HepG2 (cell line): Measurements from ENCODE around the gene NKIRAS1. TPM values are rescaled to one million over a fixed set of nuclear protein-coding genes. Genes with fewer than 3 reads are reported as not detected.

Source experiments
- BRCA1 ChIP-seq: sonication (generic); formaldehyde crosslinking; IDR thresholded peaks from 2 replicates; pipeline ENCODE4 v1.4.0; 2020; ENCODE audit warnings: missing genetic modification reagents
- ERF ChIP-seq: IDR thresholded peaks from 2 replicates; pipeline ENCODE4 v1.6.1; 2018; ENCODE audit warnings: missing biosample characterization, missing genetic modification reagents
- FOXK2 ChIP-seq: fragments of 450-650 bp; IDR thresholded peaks from 2 replicates; pipeline ENCODE4 v1.6.1; 2016
- PAWR ChIP-seq: sonication (generic); formaldehyde crosslinking; IDR thresholded peaks from 2 replicates; pipeline ENCODE4 v1.4.0; 2020; ENCODE audit warnings: missing genetic modification reagents, mild to moderate bottlenecking, borderline replicate concordance
- PAX8 ChIP-seq: sonication (generic); formaldehyde crosslinking; IDR thresholded peaks from 2 replicates; pipeline ENCODE4 v1.8.0; 2022; ENCODE audit warnings: mild to moderate bottlenecking, missing genetic modification reagents, borderline replicate concordance
- RXRA ChIP-seq: sonication (generic); formaldehyde crosslinking; IDR thresholded peaks from 2 replicates; pipeline ENCODE4 v1.5.1; 2020; ENCODE audit warnings: missing genetic modification reagents
- SCMH1 ChIP-seq: sonication (generic); formaldehyde crosslinking; IDR thresholded peaks from 2 replicates; pipeline ENCODE4 v1.9.0; 2021; ENCODE audit warnings: missing genetic modification reagents, mild to moderate bottlenecking, borderline replicate concordance
- ZBTB21 ChIP-seq: sonication (generic); formaldehyde crosslinking; IDR thresholded peaks from 2 replicates; pipeline ENCODE4 v1.4.0; 2020; ENCODE audit warnings: missing genetic modification reagents
- ZNF142 ChIP-seq: sonication (generic); formaldehyde crosslinking; IDR thresholded peaks from 2 replicates; pipeline ENCODE4 v1.4.0; 2020; ENCODE audit warnings: missing genetic modification reagents
- ZNF225 ChIP-seq: sonication (generic); formaldehyde crosslinking; IDR thresholded peaks from 2 replicates; pipeline ENCODE4 v1.4.0; 2020; ENCODE audit warnings: mild to moderate bottlenecking, missing genetic modification reagents
- ZNF331 ChIP-seq: sonication (generic); formaldehyde crosslinking; IDR thresholded peaks from 2 replicates; pipeline ENCODE4 v1.4.0; 2020; ENCODE audit warnings: missing genetic modification reagents
- ZNF619 ChIP-seq: sonication (generic); formaldehyde crosslinking; IDR thresholded peaks from 2 replicates; pipeline ENCODE4 v1.4.0; 2020; ENCODE audit warnings: mild to moderate bottlenecking, missing genetic modification reagents
- ZNF646 ChIP-seq: sonication (generic); formaldehyde crosslinking; IDR thresholded peaks from 2 replicates; pipeline ENCODE4 v1.9.0; 2021; ENCODE audit warnings: mild to moderate bottlenecking, missing genetic modification reagents
- ZNF670 ChIP-seq: sonication (generic); formaldehyde crosslinking; IDR thresholded peaks from 2 replicates; pipeline ENCODE4 v1.8.0; 2022; ENCODE audit warnings: mild to moderate bottlenecking, missing genetic modification reagents, borderline replicate concordance
- ZNF724P ChIP-seq: sonication (generic); formaldehyde crosslinking; IDR thresholded peaks from 2 replicates; pipeline ENCODE4 v1.8.0; 2022; ENCODE audit warnings: missing genetic modification reagents, borderline replicate concordance
- ZSCAN29 ChIP-seq: sonication (generic); formaldehyde crosslinking; conservative IDR thresholded peaks from 2 replicates; pipeline ENCODE4 v1.4.0; 2020; ENCODE audit warnings: mild to moderate bottlenecking, missing genetic modification reagents
- polyA plus RNA-seq, 8 experiments: library from polyadenylated mRNA; depleted of rRNA in 3 of 8; stranded (reverse) in 7 of 8; unstranded in 1 of 8; fragments of >200 nt; fragmentation: Illumina TruSeq in 4 of 8; extraction: Trizol in 4 of 8; gene quantifications; 2 replicates each; pipeline versions ENCODE4 v1.2.1 to v1.2.3, GENCODE V29; 2011 to 2016; ENCODE audit warnings: low read depth in 4 of 8, missing spikeins in 1 of 8, mixed read lengths in 1 of 8; ENCODE audit not compliant: insufficient read depth in 1 of 8
- total RNA-seq, 5 experiments: library from RNA; depleted of rRNA; stranded (reverse); fragments of >200 nt; fragmentation: Illumina TruSeq; extraction: Trizol; gene quantifications; 2 replicates each; pipeline ENCODE4 v1.2.3, GENCODE V29; 2016; ENCODE audit warnings: low read depth in 1 of 5

Gene NKIRAS1
- total and polyA plus RNA-seq, 2 of the 13 experiments (the other 11 are each of a cell fraction or from before 2014, with no cell fraction given): 4.3 to 8.0 TPM

- TF ChIP-seq ZNF142 (CRISPR knock-in tag): peak; percentile 76; the same call in 1 of the 2 replicates
- no peak for TF ChIP-seq ZNF646 (CRISPR knock-in tag)
- TF ChIP-seq ZNF724P (CRISPR knock-in tag): peak; percentile 57; the same call in 1 of the 2 replicates
- TF ChIP-seq ERF (CRISPR knock-in tag): peak; percentile 70; the same call in 1 of the 2 replicates
- TF ChIP-seq ZBTB21 (CRISPR knock-in tag): no peak
- 0 out of 2 replicates have a peak, but pooled peaks have one; percentile 37 for TF ChIP-seq ZNF619 (CRISPR knock-in tag)
- 0 out of 2 replicates have a peak, but pooled peaks have one; percentile 47 for TF ChIP-seq ZNF225 (CRISPR knock-in tag)
- TF ChIP-seq BRCA1 (CRISPR knock-in tag): no peak
- no peak for TF ChIP-seq ZNF331 (CRISPR knock-in tag)
- TF ChIP-seq SCMH1 (CRISPR knock-in tag): no peak
- TF ChIP-seq FOXK2: 0 out of 2 replicates have a peak, but pooled peaks have one; percentile 35
- TF ChIP-seq ZSCAN29 (CRISPR knock-in tag): 0 out of 2 replicates have a peak, but pooled peaks have one; percentile 42
- no peak; the same call in none of the 2 replicates for TF ChIP-seq RXRA
- no peak for TF ChIP-seq PAX8 (CRISPR knock-in tag)
- TF ChIP-seq ZNF670 (CRISPR knock-in tag): peak; percentile 89
- no peak for TF ChIP-seq PAWR (CRISPR knock-in tag)
Observed at GRCh38 chr3:23945913-23946687, 29.3 kb upstream of the NKIRAS1 start (continued).
